IMR-90 (cell line): Measurements from ENCODE around the gene ACVR1B.

ENCODE experiments used
- BHLHE40 ChIP-seq: fragments of 150-350 bp; IDR thresholded peaks from 2 replicates; pipeline ENCODE4 v1.6.1; 2016; ENCODE audit warnings: mild to moderate bottlenecking, low read depth, low read length
- CEBPB ChIP-seq: IDR thresholded peaks from 2 replicates; pipeline ENCODE4 v1.6.1; 2012; ENCODE audit warnings: low read depth, low read length, improper control_type of control experiment
- FOS ChIP-seq: fragments of 150-350 bp; IDR thresholded peaks from 2 replicates; pipeline ENCODE4 v1.6.1; 2016; ENCODE audit warnings: low read depth, low read length
- MAFK ChIP-seq: IDR thresholded peaks from 2 replicates; pipeline ENCODE4 v1.6.1; 2012; ENCODE audit warnings: low read depth, low read length, improper control_type of control experiment
- MXI1 ChIP-seq: IDR thresholded peaks from 2 replicates; pipeline ENCODE4 v1.6.1; 2012; ENCODE audit warnings: low read depth, mild to moderate bottlenecking, low read length, moderate library complexity, borderline replicate concordance
- POLR2A ChIP-seq: IDR thresholded peaks from 2 replicates; pipeline ENCODE4 v1.6.1; 2012; ENCODE audit warnings: mild to moderate bottlenecking, low read depth, low read length
- RAD21 ChIP-seq: IDR thresholded peaks from 2 replicates; pipeline ENCODE4 v1.6.1; 2012; ENCODE audit warnings: low read length, improper control_type of control experiment
- RCOR1 ChIP-seq: IDR thresholded peaks from 2 replicates; pipeline ENCODE4 v1.6.1; 2012; ENCODE audit warnings: mild to moderate bottlenecking, low read length, improper control_type of control experiment; ENCODE audit not compliant: insufficient replicate concordance
- RFX5 ChIP-seq: IDR thresholded peaks from 2 replicates; pipeline ENCODE4 v1.8.0; 2012; ENCODE audit warnings: low read depth, mild to moderate bottlenecking, low read length, moderate library complexity
- SMC3 ChIP-seq: fragments of 150-350 bp; IDR thresholded peaks from 2 replicates; pipeline ENCODE4 v1.6.1; 2016; ENCODE audit warnings: low read depth, mild to moderate bottlenecking, antibody characterized with exemption, low read length, moderate library complexity
- TF ChIP-seq, protein P1 (sequence below): conservative IDR thresholded peaks from 2 replicates; pipeline ENCODE4 v1.5.1; 2012; ENCODE audit warnings: mild to moderate bottlenecking, low read depth, low read length, improper control_type of control experiment
- TF ChIP-seq, protein P2 (sequence below): fragments of 150-350 bp; IDR thresholded peaks from 2 replicates; pipeline ENCODE4 v1.6.1; 2017; ENCODE audit warnings: mild to moderate bottlenecking, antibody characterized with exemption, low read length, low read depth
- TF ChIP-seq, protein P3 (sequence below): fragments of 150-350 bp; IDR thresholded peaks from 2 replicates; pipeline ENCODE4 v1.6.1; 2016; ENCODE audit warnings: low read depth, mild to moderate bottlenecking, low read length, moderate library complexity, borderline replicate concordance

DNA sequence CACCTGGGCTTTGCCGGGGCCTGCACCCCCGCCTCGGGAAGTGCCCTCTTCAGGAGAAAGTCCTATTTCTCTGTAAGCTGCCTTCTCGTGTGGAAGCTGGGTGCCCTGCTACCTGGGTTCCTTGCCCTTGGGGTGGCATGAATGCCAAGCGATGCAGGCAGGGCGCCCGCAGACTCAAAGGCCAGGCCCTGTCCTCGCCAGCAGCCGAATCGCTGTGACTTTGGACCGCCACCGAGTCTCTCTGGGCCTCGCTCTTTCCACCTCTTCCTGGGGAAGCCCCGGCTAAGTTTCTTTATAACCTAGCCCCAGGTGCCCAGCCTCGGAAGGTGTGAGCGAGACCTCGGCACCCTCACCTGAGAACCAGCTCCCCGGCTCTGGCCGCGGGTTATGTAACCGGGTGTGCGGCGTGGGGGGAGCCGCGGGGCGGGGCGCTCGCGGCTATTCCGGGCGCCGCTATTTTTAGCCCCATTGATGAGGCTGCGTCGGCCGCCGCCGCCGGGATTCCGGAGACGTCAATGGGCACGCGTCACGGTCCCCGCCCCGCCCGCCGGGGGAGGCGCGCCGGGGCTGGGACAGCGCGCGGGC lies 85.2 kb downstream of the ACVR1B start:
- TF ChIP-seq, protein P1, sequence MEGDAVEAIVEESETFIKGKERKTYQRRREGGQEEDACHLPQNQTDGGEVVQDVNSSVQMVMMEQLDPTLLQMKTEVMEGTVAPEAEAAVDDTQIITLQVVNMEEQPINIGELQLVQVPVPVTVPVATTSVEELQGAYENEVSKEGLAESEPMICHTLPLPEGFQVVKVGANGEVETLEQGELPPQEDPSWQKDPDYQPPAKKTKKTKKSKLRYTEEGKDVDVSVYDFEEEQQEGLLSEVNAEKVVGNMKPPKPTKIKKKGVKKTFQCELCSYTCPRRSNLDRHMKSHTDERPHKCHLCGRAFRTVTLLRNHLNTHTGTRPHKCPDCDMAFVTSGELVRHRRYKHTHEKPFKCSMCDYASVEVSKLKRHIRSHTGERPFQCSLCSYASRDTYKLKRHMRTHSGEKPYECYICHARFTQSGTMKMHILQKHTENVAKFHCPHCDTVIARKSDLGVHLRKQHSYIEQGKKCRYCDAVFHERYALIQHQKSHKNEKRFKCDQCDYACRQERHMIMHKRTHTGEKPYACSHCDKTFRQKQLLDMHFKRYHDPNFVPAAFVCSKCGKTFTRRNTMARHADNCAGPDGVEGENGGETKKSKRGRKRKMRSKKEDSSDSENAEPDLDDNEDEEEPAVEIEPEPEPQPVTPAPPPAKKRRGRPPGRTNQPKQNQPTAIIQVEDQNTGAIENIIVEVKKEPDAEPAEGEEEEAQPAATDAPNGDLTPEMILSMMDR: no peak
- TF ChIP-seq POLR2A: peak; percentile 72
- TF ChIP-seq MXI1: no peak
- peak; percentile 69 for TF ChIP-seq BHLHE40
- TF ChIP-seq MAFK: no peak
- TF ChIP-seq, protein P2, sequence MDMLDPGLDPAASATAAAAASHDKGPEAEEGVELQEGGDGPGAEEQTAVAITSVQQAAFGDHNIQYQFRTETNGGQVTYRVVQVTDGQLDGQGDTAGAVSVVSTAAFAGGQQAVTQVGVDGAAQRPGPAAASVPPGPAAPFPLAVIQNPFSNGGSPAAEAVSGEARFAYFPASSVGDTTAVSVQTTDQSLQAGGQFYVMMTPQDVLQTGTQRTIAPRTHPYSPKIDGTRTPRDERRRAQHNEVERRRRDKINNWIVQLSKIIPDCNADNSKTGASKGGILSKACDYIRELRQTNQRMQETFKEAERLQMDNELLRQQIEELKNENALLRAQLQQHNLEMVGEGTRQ: no peak
- TF ChIP-seq RFX5: no peak
- no peak for TF ChIP-seq RAD21
- TF ChIP-seq FOS: no peak
- TF ChIP-seq SMC3: no peak
- no peak for TF ChIP-seq RCOR1
- TF ChIP-seq, protein P3, sequence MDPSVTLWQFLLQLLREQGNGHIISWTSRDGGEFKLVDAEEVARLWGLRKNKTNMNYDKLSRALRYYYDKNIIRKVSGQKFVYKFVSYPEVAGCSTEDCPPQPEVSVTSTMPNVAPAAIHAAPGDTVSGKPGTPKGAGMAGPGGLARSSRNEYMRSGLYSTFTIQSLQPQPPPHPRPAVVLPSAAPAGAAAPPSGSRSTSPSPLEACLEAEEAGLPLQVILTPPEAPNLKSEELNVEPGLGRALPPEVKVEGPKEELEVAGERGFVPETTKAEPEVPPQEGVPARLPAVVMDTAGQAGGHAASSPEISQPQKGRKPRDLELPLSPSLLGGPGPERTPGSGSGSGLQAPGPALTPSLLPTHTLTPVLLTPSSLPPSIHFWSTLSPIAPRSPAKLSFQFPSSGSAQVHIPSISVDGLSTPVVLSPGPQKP: no peak
- peak; percentile 68 for TF ChIP-seq CEBPB
